PC-9 (cell line): ENCODE measurements around the gene MATCAP1.

Experiments
- CTCF ChIP-seq: fragments of 200-600 bp; sonication (generic); conservative IDR thresholded peaks from 2 replicates; pipeline ENCODE4 v1.6.1; 2017; ENCODE audit warnings: mixed run types, antibody characterized with exemption, mild to moderate bottlenecking, moderate library complexity
- EZH2 ChIP-seq: fragments of 200-600 bp; sonication (generic); IDR thresholded peaks from 2 replicates; pipeline ENCODE4 v1.8.0; 2017; ENCODE audit warnings: antibody characterized with exemption, low read depth

- TF ChIP-seq CTCF (no peak), EZH2 (no peak)
These were observed 1.9 kb upstream of the MATCAP1 start for GRCh38 chr16:67185651-67186134.
